ENCODE data around the gene ERC2. TPM values are rescaled to one million over a fixed set of nuclear protein-coding genes. Genes with fewer than 3 reads are reported as not detected.

ERC2 gene
- total and polyA plus RNA-seq, 11 donors = 0.16 to 3.8 (median 1.6) TPM

- Histone ChIP-seq H3K36me3 (no peaks in the 10 kb centered on the region), H3K4me3 (no peak overlapping the region), H3K27ac (no peak overlapping the region), H3K27me3 (no peaks in the 10 kb centered on the region), H3K4me1 (no peaks in the 10 kb centered on the region), H3K9me3 (peaks cover 0 to 15% (median 0%) of the 10 kb centered on the region in 12 donors)
- intact Hi-C loops (cut with DNase I) = no loop called here
- DNase-seq (no peak), ATAC-seq (no peak)
- TF ChIP-seq POLR2A (IDR thresholded peaks at IDR 0.05) (no peak), CTCF (IDR thresholded peaks at IDR 0.05) (no peak)
These were observed 403.6 kb downstream of the ERC2 start for GRCh38 chr3:56064684-56065083.

GRCh38 chr3:56061279-56061626, 407.0 kb downstream of the ERC2 start:
- H3K27me3 ChIP-seq = no peaks in the 10 kb centered on the region
- TF ChIP-seq CTCF (IDR thresholded peaks at IDR 0.05) (no peak), POLR2A (IDR thresholded peaks at IDR 0.05) (no peak)
- WGBS, 4 donors = 74 to 79% (median 76%) methylated on average over 2 of the region's 2 CpGs

GRCh38 chr3:56060521-56061278, 407.6 kb downstream of the ERC2 start:
- TF ChIP-seq POLR2A (IDR thresholded peaks at IDR 0.05) = no peak
- no peak for TF ChIP-seq CTCF (IDR thresholded peaks at IDR 0.05)
- Histone ChIP-seq H3K36me3 (no peaks in the 10 kb centered on the region), H3K4me1 (no peaks in the 10 kb centered on the region), H3K9me3 (peaks cover 0 to 1% (median 0%) of the 10 kb centered on the region in 12 donors), H3K27me3 (no peaks in the 10 kb centered on the region), H3K27ac (no peak overlapping the region), H3K4me3 (no peak overlapping the region)
- intact Hi-C loops (cut with DNase I) = no loop called here
- 75 to 84% (median 80%) methylated on average over 6 of the region's 6 CpGs for WGBS, 4 donors
- DNase-seq = no peak
- no peak for ATAC-seq

More at GRCh38 chr3:56061279-56061626, 407.0 kb downstream of the ERC2 start:
- ATAC-seq (no peak), DNase-seq (no peak)
- H3K9me3 ChIP-seq = peaks cover 0 to 6% (median 0%) of the 10 kb centered on the region in 12 donors
- no peak overlapping the region for H3K27ac ChIP-seq
- no peaks in the 10 kb centered on the region for H3K36me3 ChIP-seq
- intact Hi-C loops (cut with DNase I) = no loop called here
- H3K4me3 ChIP-seq = no peak overlapping the region
- H3K4me1 ChIP-seq = no peaks in the 10 kb centered on the region

GRCh38 chr3:56059731-56060130, 408.5 kb downstream of the ERC2 start:
- Histone ChIP-seq H3K9me3 (no peaks in the 10 kb centered on the region), H3K27me3 (no peaks in the 10 kb centered on the region), H3K27ac (no peak overlapping the region), H3K36me3 (no peaks in the 10 kb centered on the region), H3K4me3 (no peak overlapping the region), H3K4me1 (peaks cover 0 to 3% (median 0%) of the 10 kb centered on the region in 12 donors)
- intact Hi-C loops (cut with DNase I) = loop anchor here in 2 of 10 donors (10.0 kb wide), 2 partner anchors 185 to 195 kb away; no protein-coding TSS in a partner anchor
- no peak for ATAC-seq
- WGBS, 4 donors = 77 to 87% (median 79%) methylated on average over 1 of the region's 1 CpG
- no peak for DNase-seq
- TF ChIP-seq CTCF (IDR thresholded peaks at IDR 0.05) (no peak), POLR2A (IDR thresholded peaks at IDR 0.05) (no peak)

Measured in heart left ventricle (tissue), 16 donors.